Activated CD4-positive, CD25-positive, alpha-beta regulatory T cell treated with anti-CD3 and anti-CD28 coated beads, Interleukin-2, amount 50 U/mL, for 72 hours (primary cell): ENCODE results near the gene AGPAT4.

Experiments used
- DNase-seq: peaks from one replicate; pipeline ENCODE4 v3.0.0; 2021

The AGPAT4 gene

DNA sequence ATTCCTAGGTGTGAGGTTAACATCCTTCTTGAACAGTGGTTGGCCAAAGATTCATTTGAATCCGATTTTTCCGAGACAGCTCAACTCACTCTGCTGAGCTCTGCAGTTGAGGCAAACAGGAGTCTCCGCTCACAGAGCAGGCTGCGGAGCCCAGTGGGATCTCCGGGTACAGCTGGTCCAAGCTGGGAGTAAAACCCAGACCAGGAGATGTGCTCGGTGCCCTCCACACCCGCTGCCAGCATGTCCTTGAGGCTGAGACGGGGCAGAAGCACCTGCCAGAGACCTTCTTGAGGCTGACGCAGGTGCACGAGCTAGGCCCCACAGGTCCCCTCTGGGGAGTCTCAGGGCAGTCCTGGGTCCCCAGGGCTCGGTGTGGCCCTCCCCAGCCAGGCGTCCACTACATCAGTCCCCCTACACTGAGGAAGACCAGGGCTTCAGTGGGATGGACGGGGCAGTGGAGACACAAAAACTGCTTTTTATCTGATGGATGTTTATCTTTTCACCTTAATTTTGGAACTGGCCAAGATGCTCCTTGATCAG, 119.0 kb downstream of the AGPAT4 start:
- no peak for DNase-seq

DNA sequence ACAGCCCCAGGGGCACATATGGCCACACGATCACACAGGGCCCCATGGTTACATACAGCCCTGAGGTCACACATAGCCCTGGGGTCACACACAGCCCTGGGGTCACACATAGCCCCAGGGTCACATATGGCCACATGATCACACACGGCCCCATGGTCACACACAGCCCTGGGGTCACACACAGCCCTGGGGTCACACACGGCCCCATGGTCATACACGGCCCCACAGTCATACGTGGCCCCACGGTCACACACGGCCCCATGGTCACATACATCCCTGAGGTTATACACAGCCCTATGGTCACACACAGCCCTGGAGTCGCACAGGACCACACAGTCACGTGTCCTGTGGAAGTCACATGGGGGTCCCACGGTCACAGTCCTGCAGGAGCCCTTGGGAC, 120.1 kb downstream of the AGPAT4 start:
- DNase-seq: no peak

- no peak for DNase-seq
These were observed 120.8 kb downstream of the AGPAT4 start for GRCh38 chr6:161152907-161153662.

DNA sequence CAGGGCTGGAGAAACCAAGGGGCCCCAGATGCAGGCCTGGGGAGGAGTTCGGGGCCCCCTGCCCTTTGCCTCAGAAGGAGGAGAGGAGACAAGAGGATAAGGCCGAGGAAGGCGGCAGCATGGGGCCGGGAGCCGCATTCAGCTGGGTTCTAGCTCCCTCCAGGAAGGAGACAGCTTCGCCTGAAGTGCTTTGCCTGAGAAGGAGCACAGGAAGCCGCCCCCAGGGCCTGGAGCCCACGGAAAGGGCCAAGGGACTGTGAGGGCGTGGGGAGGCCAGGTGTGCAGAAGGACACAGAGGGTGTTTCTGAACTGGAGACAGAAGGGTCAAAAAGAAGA, 121.4 kb downstream of the AGPAT4 start:
- DNase-seq: no peak

DNA sequence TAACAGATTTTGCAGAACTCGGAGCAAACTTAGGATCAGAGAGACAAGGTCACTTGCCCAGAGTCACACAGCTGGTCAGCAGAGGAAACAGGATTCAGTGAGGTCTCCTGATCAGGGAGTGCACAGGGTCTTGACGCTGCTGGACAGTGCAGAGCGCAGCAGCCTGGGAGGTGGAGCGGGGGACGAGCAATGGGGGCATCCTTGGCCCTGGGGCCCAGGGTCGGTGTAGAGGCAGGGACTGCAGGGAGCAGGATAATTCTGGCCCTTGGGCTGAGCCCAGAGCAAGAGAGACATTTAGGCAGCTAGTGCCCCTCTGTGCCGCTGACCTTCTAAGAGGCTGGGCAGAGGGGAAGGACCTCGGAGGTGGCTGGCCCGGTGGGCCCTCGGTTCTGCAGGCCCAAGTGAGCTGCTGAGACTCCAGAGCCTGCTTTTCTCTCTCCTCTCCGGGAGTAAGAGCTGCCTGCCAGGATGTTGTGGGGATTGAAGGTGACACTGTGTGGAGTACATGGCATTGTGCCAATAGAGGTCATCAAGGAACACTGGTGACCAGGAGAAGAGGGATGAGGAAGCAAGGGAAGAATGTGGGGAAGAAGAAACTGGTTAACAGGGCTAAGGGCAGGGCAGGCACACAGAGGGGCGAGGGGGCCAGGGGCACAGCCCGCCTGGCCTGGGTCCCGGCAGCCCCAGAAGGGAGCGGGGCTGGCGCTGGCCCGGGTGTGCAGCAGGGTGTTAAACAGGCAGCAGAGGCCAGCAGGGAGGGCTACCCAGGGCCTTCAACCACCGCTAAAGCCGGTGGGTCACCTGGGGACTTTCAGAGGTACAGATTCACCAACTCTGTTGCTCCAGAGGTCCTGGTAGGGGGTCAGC, 122.0 kb downstream of the AGPAT4 start:
- no peak for DNase-seq

GRCh38 chr6:161151059-161151645, 122.7 kb downstream of the AGPAT4 start:
- DNase-seq: no peak

GRCh38 chr6:161150566-161150965, 123.3 kb downstream of the AGPAT4 start:
- DNase-seq: no peak

GRCh38 chr6:161150136-161150535, 123.7 kb downstream of the AGPAT4 start:
- DNase-seq: no peak

GRCh38 chr6:161143663-161144430, 130.0 kb downstream of the AGPAT4 start:
- no peak for DNase-seq

- DNase-seq: no peak
These were observed 130.9 kb downstream of the AGPAT4 start for GRCh38 chr6:161142957-161143296.

DNA sequence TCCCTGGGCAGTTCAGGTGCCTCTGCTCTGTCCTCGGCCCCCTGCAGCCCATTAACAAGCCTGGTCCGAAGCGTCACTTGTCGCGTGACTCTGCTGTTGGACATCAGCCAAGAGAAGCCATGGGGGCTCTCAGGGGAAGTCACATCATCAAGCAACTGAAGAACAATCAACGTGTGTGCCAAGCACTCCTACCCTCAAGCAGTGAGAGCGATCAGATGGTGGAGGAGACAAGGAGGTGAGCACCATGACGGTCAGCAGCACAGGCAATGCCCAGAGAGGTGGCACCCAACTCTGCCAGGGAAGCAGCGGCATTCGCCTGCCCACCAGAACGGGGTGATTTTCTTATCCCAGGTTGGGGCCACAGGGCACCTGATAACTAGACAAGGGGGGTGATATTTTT, 132.7 kb downstream of the AGPAT4 start:
- no peak for DNase-seq

DNA sequence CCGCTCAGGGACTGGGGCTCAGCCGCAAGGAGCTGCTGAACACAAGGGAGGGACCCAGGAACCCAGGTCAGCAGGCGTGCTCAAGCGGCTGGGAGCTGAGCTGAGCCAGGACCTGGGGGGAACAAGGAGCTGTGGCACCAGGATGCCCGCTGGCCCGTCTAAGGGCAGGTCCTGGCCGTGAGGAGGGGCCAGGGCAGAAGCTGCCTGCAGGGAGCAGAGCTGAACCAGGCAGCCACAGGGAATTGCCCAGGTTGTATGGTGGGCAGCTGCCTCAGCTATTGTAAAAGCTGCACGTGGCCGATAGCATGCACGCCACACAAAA, 133.3 kb downstream of the AGPAT4 start:
- no peak for DNase-seq

GRCh38 chr6:161139766-161140553, 133.9 kb downstream of the AGPAT4 start:
- no peak for DNase-seq

- no peak for DNase-seq
These were observed 134.5 kb downstream of the AGPAT4 start for GRCh38 chr6:161139304-161139765.

- DNase-seq: no peak
These were observed 135.1 kb downstream of the AGPAT4 start for GRCh38 chr6:161138543-161139303.

DNA sequence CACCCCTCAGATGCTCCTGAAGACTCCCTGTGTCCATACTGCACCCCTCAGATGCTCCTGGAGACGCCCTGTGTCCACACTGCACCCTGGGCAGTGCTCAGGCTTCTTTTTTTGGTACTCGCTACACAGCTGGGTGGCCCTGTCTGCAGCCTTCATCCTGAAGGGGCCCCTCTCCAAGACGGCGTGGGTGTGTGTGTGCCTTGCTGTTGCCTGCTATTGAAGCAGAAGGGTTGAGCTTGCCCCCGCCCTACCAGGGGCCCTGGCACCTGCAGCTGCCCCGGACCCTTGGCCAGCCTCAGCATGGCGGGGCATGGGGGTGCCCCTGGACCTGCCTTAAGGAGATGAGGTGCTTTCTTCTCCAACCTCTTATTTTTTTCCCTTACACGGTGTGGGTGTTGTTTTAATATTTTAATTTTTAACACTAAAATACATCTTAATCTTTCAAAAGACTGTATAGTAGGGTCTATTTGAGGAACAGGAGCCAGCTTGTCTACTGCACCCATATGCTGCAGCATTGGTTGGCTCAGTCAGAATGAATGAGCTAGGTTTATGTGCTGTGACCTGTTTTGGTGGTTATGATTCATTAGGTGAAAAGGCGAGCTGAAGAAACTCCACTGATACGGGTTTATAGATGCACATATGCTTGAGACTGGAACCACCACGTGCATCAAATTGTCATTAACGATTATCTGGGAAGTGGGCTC, 135.9 kb downstream of the AGPAT4 start:
- no peak for DNase-seq

- no peak for DNase-seq
These were observed 136.5 kb downstream of the AGPAT4 start for GRCh38 chr6:161137320-161137719.

- no peak for DNase-seq
These were observed 137.2 kb downstream of the AGPAT4 start for GRCh38 chr6:161136655-161137054.

DNA sequence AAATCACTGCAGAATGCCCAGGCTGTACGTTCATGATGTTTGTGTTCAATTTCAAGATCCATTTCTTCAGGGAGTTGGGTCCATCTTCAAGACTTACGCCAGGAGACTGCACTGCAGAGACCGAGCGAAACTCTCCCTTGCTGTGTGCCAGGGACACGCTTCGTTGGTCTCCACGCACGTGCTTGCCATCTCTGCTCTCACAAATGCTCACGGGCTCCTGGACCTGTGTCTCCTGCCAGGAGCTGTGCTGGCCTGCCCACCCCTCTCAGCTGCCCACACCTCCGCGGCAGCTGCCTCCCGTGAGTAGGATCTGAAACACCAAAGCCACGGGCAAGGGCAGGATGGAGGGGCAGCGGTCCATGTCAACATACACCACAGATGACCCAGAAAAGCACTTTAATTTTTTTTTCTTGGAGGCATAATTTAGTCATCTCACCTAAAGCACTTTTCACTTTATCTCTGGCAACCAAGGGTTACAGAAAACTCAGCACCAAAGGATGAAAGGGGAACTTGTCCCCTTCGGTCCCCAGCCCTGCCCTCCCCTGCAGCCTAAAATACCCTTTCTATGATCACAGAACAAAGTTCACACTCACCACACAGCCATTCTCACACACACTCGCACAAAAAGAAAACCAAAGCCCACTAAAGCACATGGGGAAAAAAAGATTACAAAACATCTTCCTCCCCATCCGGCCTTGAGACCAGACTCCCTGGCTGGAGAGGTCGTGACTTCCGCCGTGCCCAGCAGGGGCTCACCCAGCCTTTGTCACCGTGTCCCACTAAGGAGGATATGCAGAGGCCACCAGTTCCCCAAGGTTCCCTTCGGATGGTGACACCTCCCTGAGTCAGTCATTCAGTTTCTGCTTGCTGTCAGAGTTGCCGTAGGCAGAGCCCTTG, 137.9 kb downstream of the AGPAT4 start:
- DNase-seq: no peak
